Stimulated activated CD4-positive, alpha-beta T cell treated with anti-CD3 and anti-CD28 coated beads, Interleukin-4, amount 100 ng/mL, for 4 hours (primary cell): ENCODE data around the gene FDXACB1.

Experiments
- DNase-seq, 2 experiments: peaks; one replicate each; pipeline ENCODE4 v3.0.0-alpha.2; 2020

Gene FDXACB1, protein sequence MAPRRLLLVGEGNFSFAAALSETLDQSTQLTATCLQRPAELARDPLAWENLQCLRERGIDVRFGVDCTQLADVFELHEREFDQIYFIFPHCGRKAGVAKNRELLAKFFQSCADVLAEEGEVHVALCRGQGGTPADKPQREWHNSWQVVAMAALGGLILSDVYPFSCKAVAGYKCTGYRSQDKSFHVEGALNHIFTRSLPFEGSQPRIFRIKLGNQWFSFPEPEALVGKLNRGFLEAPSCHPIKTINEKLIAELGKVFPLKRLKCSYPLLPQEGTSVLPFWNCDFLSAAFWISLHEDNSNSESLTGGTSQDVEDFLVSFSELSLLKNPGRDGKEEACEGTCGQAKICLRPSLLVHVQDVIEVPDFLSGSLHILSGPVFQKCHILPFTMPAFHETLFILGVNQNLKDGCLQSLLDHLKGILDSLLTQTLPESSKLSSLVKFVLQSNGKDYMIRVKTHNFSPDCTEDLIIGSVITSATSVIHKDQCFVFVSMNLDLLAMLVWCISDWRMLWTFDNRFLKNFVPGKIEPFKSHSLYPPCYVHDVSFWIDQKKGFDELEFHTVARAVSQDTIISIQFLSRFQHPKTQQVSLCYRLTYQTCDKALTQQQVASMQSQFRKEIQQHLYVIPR

DNA sequence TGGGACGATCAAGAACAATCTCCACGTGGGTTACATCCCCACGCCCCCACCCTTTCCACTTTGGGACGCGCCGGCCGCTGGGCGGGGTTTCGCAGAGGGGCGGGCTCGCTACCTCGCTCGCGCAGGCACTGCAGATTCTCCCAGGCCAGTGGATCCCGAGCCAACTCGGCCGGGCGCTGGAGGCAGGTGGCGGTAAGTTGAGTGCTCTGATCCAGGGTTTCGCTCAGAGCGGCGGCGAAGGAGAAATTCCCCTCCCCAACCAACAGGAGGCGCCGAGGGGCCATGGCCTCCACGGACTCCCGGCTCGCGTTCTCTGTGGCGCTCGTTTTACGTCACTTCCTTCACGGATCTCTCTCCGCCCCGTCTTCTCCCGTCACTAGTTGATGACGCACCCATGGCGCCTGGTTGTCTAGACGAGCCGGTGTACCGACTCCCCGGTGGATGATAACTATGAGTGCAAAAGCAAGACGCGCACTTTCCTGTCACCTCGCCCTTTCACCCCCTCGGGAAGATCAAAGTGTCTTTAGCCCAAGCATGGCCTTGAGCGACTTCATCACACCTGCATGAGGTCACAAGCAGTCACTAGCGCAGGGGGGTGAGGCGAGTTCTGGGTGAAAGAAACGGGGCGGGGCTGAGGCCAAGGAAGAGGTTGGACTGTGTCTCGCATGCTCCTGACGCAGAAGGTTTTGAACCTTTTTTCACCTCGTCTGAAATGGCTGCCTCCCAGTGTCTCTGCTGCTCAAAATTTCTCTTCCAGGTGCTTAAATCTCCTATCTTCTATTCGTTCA, at the start of gene FDXACB1, which contains the start of gene CFAP68:
Gene FDXACB1 (minus strand): TSS at position 317 of the 788 bp plus-strand sequence. CDS start 33 bp downstream, at position 284.
Gene CFAP68 (plus strand): TSS at position 693 of the 788 bp plus-strand sequence. CDS start 20 bp downstream, at position 713.
- peak; percentile 84 to 94 for DNase-seq

DNA sequence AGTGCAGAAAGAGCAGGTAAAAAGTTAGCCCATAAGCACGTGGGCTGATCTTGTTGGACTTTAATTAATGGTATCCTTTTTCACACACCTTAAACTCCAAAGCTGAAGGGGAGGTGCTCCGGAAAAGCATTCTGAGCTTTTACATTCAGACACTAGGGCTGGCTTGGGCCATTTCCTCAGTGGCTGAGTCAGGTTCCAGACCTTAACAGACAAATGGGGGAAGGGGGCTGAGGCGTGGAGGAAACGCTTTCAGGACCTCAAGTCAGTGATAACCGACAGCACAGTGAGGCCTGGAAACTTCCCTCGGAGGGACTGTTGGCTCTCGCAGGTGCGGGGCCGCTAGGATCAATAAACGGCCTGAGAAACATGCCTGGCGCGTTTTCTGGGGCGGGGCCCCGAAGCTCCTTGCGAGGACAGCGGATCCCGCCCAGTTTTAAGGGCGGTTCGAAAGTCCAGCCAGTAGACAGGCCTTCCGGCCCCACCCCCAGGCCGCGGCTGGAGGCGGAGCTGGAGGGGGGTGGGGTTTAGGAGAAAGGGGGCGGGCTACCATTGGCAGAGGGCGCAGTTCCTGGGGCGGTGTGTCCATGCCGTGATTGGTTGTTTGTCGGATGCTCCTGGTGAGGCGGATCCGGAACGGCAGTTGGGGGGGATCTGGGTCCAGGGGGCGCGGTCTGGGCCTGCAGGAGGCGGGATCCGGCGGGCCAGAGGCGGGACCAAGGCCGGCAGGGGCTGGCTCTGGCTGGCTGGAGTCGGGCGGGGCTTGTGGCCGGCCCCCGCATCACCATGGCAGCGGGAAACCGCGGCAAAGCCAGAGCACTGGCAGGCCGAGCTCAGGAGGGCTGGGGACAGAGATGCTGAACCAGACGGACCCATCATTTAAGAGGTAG, 47.8 kb upstream of the FDXACB1 start:
- DNase-seq = peak; percentile 93

DNA sequence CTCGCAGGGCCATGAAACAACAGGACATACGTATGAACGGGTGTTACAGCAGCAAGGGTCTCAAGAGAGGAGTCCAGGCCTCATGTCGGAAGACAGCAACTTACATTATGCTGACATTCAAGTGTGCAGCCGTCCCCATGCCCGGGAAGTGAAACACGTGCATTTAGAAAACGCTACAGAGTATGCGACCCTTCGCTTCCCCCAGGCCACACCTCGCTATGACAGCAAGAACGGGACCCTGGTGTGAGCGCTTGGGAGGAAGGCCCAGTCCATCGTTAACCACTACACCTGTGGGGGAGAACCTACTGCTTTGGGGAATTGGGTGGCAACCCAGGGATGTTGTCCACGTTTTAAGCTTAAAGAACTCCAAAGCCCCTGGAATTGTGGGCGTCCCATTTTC, 47.0 kb upstream of the FDXACB1 start:
- no peak for DNase-seq

DNA sequence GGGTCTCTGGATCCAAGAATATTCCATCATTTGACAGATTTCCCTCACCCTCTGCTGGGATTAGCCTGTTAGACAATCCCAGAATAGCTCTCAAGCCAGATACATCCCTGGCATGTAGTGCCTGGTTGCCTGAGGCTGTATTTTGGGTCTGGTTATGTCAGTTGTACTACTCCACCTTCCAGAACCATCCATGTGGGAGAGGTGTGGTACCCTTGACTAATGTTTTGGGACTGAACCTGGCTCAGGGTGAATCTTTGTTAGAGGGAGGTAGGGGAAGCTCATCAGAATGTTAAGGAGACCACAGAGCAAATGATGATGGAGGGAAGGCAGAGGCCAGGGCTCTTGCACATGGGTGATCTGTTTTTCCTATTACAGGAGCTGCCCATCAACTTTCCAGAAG, 45.0 kb upstream of the FDXACB1 start:
- DNase-seq = no peak

DNA sequence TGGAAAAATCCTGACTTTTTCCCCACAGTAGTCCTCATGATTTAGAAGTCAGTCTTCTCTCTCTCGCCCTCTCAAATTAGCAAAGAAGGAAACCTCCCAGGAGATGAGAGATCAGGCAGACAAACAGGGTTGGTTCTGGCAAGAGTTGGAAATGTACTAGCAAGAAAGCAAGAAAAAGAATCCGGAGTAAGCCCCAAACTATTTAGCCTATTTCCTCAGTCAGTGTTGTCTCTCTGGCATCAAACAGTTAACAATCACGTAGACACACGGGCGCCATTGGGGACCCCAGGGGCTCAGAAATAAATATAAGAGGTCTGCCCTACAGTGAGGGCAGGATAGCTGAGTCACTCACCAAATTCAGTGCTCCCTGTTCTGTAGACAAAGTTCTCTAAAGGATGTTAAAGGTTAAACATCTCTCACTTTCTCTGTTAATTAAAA, 44.4 kb upstream of the FDXACB1 start:
- DNase-seq = no peak

DNA sequence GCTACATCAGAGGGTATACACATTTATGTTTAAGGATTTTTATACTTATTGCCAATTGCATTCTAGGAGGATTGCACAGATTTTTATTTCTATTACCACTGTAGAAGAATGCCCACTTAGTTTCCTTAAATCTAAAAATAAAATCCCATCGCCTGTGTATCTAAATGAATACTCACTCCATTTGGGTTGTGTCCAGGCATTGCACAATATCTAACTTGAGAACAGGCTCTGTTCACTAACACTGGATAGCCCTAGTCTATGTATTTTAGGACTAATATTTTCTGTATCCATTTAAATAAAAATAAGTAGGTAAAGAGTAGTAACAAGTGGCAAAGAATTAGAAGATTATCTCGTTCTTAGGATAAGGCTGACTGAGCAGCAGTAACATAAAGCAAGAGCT, 43.8 kb upstream of the FDXACB1 start:
- no peak for DNase-seq

DNA sequence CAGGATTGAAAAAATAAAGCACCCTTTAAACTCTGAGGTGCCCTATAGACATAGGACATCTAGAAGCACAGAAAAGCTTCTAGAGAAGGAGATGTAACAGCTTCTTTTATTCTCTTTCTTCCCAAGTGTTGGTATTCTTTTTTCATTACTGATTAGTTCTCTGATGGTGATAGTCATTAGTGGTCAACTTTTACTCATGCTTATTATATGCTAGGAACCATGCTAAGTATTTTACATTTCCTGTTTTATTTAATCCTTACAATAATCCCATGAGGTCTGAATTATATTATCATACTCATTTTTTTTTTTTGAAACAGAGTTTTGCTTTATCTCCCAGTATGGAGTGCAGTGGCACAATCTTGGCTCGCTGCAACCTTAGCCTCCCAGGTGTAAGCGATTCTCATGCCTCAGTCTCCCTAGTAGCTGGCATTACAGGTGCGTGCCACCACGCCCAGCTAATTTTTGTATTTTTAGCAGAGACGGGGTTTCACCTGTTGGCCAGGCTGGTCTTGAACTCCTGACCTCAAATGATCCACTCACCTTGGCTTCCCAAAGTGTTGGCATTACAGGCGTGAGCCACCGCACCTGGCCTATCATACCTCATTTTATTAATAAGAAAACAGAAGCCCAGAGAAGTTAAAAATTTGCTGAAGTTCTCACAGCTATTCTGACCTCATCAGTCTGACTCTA, 42.7 kb upstream of the FDXACB1 start:
- no peak for DNase-seq

DNA sequence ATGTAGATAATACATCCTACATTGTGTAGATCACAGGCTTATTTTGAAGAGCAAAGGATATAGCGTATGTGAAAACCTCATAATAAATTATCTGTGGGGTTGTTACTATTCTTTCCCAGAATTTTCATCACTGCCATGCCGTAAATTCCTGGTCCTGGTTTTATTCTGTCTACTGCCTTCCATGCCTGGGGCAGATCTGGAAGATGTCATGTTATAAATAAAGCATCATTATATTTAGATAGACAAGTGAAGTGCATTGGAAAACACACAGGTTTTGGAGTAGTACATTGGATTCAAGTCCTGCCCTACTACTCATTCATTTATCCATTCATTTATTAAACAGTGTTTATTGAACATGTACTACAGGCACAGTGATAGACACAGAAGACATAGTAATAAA, 41.9 kb upstream of the FDXACB1 start:
- DNase-seq = no peak

DNA sequence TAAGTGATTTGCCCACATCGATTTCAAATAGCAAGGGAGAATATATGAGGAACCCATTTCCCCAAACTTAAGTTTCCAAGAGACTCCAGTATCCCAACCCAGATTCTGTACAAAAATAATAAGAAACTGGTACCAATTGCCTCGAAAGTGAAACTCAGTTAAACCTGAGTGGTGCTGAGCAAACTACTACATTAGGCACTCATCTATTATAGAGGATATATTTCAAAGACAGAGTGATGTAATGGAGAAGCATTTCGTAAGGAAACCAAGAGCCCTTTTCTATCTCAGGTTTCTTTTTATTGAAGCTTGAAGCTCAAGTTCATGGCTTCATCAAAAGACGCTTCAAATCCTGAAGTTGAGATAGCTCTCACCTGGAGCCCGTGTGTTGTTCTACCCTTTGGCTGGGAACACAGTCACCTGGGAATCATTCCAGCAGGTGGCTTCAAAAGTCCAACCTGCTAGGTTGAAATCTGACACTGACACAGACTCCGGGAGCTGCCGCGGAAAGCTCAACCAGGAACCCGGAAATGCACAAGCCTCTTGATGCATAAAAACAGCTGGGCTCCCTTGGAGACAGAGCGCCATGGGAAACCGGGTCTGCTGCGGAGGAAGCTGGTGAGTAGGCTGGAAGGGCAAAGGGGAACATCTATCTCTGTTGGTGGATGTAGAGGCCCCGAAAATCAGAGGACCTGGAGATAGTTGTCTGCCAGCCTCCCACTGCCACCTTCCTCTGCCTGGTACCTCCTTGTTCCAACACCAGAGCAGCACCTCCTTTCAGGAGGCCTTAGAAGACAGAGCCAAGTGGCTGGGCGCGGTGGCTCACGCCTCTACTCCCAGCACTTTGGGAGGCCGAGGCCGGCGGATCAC, 39.7 kb upstream of the FDXACB1 start, which contains the start of gene C11orf52:
Gene C11orf52 (plus strand): TSS at position 524 of the 867 bp plus-strand sequence. CDS start 60 bp downstream, at position 584.
- no peak for DNase-seq

DNA sequence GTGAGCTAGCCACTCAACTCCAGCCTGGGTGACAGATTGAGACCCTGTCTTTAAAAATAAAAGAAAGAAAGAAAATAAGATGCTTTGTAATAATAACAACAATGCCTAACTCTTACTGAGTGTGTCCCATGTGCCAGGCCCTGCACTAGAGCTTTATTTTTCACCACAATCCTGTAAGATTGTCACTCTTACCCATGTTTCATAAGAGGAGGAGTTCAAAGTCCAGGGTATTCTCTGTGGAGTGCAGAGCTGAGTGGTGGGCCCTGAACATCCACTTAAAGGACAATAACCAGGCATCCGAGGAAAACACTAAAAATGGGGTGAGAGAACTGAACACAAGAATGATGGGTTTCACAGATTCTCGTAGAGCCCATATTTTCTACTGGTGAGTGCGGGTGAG, 38.8 kb upstream of the FDXACB1 start:
- no peak for DNase-seq

DNA sequence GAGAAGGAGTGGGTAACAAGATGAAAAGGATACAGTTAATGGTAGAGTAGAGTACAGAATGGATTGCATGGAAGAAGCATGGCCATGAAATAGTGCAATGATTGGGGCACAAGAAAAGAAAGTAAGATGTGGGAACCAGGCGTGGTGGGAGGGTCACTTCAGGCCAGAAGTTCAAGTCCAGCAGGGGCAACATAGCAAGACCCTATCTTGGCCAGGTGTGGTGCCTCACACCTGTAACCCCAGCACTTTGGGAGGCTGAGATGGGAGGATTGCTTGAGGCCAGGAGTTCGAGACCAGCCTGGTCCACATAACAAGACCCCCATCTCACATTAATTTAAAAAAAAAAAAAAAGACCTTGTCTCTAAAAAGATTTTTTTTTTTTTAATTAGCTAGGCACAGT, 38.3 kb upstream of the FDXACB1 start:
- no peak for DNase-seq

DNA sequence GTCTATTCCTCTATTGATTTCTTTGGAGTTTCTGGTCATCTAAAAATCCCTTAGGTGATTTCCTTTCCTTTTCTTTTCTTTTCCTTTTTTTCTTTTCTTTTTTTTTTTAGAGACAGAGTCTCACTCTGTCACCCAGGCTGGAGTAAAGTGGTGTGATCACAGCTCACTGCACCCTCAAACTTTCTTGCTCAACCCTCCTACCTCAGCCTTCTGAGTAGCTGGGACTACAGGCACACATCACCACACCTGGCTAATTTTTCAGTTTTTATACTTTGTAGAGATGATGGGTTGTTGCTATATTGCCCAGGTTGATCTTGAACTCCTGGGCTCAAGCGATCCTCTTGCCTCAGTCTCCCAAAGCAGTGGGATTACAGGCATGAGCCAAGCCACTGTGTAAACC, 37.8 kb upstream of the FDXACB1 start:
- no peak for DNase-seq

DNA sequence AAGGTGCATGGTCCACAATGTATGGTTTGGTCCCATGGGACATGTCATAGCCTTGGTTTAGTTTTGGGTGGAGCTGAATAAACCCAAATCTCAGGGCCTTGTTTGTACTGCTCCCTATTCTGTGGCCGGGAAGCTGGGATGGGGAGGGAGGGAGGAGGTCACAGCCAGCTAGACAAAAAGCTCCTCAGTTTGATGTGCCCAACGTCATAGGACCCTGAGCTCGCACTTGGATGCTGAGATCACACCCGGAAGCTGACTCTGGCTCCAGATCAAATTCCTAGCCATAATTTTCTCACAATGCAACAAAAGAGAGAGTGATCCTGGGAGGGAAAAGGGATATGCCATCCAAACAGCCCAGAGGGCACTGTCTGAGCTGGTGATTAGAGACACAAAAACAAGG, 35.0 kb upstream of the FDXACB1 start:
- DNase-seq = no peak

DNA sequence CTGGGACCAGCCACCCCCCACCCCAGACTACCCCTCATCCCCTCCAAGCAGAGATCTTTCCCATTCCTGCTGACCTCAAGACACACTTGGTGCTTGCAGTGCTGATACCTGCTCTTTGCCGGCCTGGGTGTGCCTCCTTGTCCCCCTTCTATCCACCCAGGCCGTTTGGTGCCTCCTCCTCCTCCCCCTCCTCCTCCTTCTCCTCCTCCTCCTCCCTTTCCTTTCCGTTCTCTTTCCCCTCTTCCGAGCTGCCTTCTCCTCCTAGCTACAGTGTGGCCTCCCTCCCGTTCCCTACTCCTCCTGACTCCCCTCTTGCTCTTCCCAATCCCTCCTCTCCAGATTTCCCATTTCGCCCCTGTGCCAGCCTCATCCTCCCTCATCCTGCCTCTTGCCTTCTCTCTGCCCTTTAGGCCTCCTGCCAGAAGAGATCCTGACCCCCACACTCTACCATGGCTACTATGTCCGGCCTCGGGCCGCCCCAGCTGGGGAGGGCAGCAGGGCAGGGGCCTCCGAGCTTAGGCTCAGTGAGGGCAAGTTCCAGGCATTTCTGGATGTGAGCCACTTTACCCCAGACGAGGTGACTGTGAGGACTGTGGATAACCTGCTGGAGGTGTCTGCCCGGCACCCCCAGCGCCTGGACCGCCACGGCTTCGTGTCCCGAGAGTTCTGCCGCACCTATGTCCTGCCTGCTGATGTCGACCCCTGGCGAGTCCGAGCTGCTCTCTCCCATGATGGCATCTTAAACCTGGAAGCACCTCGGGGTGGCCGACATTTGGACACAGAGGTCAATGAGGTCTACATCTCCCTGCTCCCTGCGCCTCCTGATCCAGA, 34.3 kb upstream of the FDXACB1 start:
- DNase-seq = no peak

DNA sequence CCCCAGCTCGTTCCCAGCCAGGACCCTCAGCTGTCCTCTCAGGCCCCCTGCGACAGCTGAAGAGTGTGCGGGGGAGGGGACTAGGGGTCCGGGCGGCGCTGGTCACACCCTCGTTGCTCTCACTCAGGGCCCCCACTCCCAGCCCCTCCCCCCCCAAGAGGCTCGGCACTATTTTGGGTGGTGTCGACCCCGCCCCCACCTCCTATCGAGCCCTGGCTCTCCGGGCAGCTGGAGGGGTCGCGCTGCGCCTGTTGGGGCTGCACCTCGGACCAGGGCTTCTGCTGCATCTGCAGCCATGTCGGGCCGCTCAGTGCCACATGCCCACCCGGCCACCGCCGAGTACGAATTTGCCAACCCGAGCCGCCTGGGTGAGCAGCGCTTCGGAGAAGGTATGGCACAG, 33.6 kb upstream of the FDXACB1 start, which contains the start of gene HSPB2:
Gene HSPB2 (plus strand): TSS at position 200 of the 400 bp plus-strand sequence. CDS start 96 bp downstream, at position 296.
- no peak for DNase-seq

DNA sequence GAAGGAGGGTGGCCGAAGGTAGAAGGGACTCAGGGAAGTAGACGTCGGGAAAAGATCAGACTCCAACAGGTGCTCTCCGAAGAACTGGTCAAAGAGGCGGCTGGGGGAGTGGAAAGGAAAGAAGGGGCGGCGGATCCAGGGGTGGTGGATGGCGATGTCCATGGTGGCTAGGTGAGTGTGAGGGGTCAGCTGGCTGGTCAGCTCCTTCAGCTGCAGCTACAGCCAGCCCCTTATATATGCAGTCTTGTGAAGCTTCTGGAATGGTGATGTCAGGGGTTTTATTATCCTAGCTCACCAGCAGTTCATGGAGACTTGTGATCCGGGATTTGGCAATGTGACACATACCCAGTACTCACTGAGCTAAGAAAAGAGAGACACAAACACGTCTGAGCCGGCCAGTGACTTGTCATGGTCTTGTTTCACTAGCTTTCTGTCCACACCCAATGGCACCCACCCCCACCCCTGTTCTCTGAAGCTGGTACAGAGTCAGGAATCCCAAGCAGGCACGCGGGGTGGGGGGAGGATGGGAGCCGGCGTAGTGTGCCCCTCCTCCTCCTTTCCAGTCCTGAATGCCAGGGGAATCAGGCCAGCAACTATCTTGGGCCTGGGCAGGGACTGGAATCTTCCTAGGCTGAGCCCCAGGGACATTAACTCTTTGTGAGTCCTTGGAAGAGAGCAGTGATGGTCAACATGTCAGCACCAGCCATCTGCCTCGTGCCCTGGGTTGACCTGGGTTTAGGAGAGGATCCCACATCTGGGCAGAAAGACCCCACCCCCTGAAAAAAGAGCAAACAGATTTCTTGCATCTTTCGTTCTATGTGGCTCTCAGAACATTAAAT, 32.8 kb upstream of the FDXACB1 start, which contains the start of gene CRYAB:
Gene CRYAB (minus strand): TSS at position 208 of the 839 bp plus-strand sequence. CDS start 46 bp downstream, at position 162.
- no peak for DNase-seq

DNA sequence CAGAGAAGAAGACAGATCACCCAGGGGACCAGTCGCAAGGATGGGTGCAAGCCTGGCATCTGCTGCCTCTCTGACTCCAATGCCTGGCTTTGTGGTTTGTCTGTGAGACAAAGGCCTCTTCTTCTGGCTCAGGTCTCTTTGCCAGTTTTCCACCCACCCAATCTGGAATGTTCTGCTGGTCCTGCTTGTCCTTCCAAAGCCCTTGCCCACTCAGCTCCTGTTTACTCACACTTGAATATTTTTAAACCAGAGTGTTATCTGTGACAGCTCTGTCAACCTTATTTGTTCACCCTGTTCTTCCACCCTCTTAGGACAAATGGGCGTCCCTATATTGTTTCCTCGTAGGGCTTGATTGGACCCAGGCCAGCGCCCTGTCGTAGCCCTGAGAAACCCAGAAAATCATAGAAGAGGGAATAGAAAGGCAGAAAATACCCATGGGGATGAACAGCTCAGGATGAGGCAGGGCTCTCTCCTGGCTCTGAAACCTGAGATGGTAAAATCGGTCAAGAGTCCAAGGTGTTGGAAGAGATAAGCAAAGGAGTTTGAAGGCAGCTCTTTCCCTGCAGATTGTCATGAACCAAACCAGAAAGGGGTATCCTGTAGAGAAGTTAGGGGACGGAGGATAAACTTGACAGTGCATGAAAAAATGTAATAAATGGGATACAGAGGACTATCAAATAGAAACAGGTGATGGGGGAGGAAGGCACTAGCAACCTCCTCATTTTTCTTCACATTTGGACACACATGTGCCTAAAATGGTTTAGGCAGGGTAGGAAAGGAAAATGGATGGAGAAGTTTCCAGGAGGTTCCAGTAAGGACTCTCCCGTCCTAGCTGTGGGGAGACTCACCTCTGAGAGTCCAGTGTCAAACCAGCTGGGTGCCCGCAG, 32.0 kb upstream of the FDXACB1 start:
- no peak for DNase-seq
